ENCODE data around the gene GRIFIN. TPM values are rescaled to one million over a fixed set of nuclear protein-coding genes. Genes with fewer than 3 reads are reported as not detected.
A peak's percentile ranks its signal among the peaks of the same experiment; 100 is the strongest.

Gene GRIFIN
- total and polyA plus RNA-seq, 2 donors (not counting 1 experiment from before 2014, with no cell fraction given), result not detected

DNA sequence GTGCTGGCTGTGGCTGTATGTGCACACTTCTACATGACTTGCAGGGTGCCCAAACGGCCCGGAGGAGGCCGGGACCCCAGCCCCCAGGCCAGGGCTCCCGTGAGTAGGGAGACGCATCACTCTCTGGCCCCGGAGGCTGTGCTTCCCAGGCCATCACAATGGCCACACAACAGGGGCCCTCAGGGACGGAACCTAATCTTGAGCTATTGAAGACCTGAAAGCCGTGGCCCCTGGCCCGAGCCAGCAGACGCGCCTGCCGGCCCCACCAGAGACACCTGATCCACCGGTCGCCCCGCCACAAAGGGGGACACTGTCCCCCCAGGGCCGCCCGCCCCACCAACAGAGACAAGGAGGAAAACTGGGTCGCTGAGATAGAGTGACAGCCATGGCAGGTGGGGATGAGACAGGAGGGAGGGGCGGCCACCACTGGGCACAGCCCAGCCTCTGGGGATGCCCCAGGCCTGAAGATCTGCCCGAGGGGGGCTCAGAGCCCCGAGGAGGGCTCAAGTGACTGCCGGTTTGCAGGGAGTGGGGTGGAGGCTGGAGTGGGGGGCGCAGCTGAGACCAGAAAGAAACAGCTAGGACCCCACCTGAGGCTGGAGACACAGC is 33.2 kb upstream of the GRIFIN start:
- Histone ChIP-seq H4K20me1 (ENCODE audit: control insufficient read depth, insufficient read depth, low read length, poor library complexity, severe bottlenecking) (no peaks in the 10 kb centered on the region), H3K4me1 (ENCODE audit: control insufficient read depth in 2 of 2, insufficient read depth in 2 of 2, low read length in 2 of 2) (peaks cover 60 to 71% of the 10 kb centered on the region in 2 donors), H2AFZ (ENCODE audit: insufficient read depth, low read depth, low read length, poor library complexity, severe bottlenecking) (no peak overlapping the region), H3K4me2 (replicated peaks; ENCODE audit: low read depth, low read length, poor library complexity, severe bottlenecking) (peak overlapping the region; percentile 93), H3K79me2 (ENCODE audit: control insufficient read depth, insufficient read depth, low read length) (peaks cover 19% of the 10 kb centered on the region), H3K27me3 (replicated peaks in 1 of 4; ENCODE audit: control extremely low read depth in 1 of 4, control insufficient read depth in 3 of 4, insufficient read depth in 4 of 4, low read length in 3 of 4) (no peaks in the 10 kb centered on the region), H3K27ac (ENCODE audit: low read length in 2 of 2) (peak overlapping the region; percentile 99 to 100), H3K9me3 (ENCODE audit: control extremely low read depth in 1 of 3, control insufficient read depth in 2 of 3, insufficient read depth in 1 of 3, low read length in 2 of 3) (no peaks in the 10 kb centered on the region), H3K9ac (ENCODE audit: low read length) (peak overlapping the region; percentile 70), H3K4me3 (ENCODE audit: control extremely low read depth in 1 of 5, extremely low read depth in 1 of 5, insufficient read depth in 1 of 5, low read depth in 2 of 5, low read length in 4 of 5) (peak overlapping the region in 4 of 5 experiments; percentile 25 to 46 (median 34)), H3K36me3 (replicated peaks in 1 of 2; ENCODE audit: control extremely low read depth in 1 of 2, control insufficient read depth in 1 of 2, extremely low read depth in 1 of 2, insufficient read depth in 2 of 2, low read length in 1 of 2) (no peaks in the 10 kb centered on the region)
- H3K9me3 Mint-ChIP-seq (ENCODE audit: insufficient read depth), result no peaks in the 10 kb centered on the region
- H3K4me1 Mint-ChIP-seq, result peaks cover 67% of the 10 kb centered on the region
- ChIA-PET POLR2A (interaction anchor here (0.5 to 7.5 kb wide), 6 partner anchors 11 to 125 kb away, joined by 3 to 340 read pairs (median 6); partner anchors contain the start of genes BRAT1 and LFNG), CTCF (interaction anchor here (0.9 to 5.0 kb wide), 11 partner anchors 10 to 201 kb away, joined by 3 to 34 read pairs (median 4); no protein-coding TSS in a partner anchor)
- H3K4me3 Mint-ChIP-seq, result peak overlapping the region; percentile 88
- H3K27me3 Mint-ChIP-seq, result no peaks in the 10 kb centered on the region
- TF ChIP-seq, protein P1, sequence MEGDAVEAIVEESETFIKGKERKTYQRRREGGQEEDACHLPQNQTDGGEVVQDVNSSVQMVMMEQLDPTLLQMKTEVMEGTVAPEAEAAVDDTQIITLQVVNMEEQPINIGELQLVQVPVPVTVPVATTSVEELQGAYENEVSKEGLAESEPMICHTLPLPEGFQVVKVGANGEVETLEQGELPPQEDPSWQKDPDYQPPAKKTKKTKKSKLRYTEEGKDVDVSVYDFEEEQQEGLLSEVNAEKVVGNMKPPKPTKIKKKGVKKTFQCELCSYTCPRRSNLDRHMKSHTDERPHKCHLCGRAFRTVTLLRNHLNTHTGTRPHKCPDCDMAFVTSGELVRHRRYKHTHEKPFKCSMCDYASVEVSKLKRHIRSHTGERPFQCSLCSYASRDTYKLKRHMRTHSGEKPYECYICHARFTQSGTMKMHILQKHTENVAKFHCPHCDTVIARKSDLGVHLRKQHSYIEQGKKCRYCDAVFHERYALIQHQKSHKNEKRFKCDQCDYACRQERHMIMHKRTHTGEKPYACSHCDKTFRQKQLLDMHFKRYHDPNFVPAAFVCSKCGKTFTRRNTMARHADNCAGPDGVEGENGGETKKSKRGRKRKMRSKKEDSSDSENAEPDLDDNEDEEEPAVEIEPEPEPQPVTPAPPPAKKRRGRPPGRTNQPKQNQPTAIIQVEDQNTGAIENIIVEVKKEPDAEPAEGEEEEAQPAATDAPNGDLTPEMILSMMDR (IDR thresholded peaks at IDR 0.05), result no peak
- TF ChIP-seq EZH2 (IDR thresholded peaks at IDR 0.05; ENCODE audit: borderline replicate concordance, insufficient read depth, low read depth, low read length, poor library complexity, severe bottlenecking), result no peak
- WGBS (ENCODE audit: insufficient coverage), result 30% methylated on average over 11 of the region's 23 CpGs
- peak overlapping the region; percentile 99 for H3K27ac Mint-ChIP-seq
- DNase-seq (no peak), ATAC-seq (ENCODE audit: low read depth) (no peak)
- intact Hi-C loops (cut with micrococcal nuclease), result loop anchor here (1.0 kb wide), 1 partner anchor 46 kb away; the partner anchor contains the start of gene BRAT1
